GM19452 (cell line): Measurements from ENCODE around the gene PADI3.
"Not testable (repeated sequence)": the region's sequence is repeated elsewhere in the genome, so short reads cannot be mapped to it uniquely, and the experiment has no call there.

ENCODE experiments used
- ATAC-seq: cut with Tn5 transposase; IDR thresholded peaks from one replicate; pipeline ENCODE4 v1.9.1; 2021; ENCODE audit not compliant: unreplicated experiment

The PADI3 gene

GRCh38 chr1:17241011-17241779, 7.7 kb upstream of the PADI3 start:
- ATAC-seq: not testable (repeated sequence)

GRCh38 chr1:17241780-17242074, 7.2 kb upstream of the PADI3 start:
- not testable (repeated sequence) for ATAC-seq

- no peak for ATAC-seq
Observed at GRCh38 chr1:17243274-17243673, 5.6 kb upstream of the PADI3 start.

GRCh38 chr1:17244821-17245740, 3.8 kb upstream of the PADI3 start:
- ATAC-seq: no peak

- ATAC-seq: no peak
Observed at GRCh38 chr1:17245816-17246325, 3.0 kb upstream of the PADI3 start.

- ATAC-seq: no peak
Observed at GRCh38 chr1:17246971-17247370, 1.9 kb upstream of the PADI3 start.

- no peak for ATAC-seq
Observed at GRCh38 chr1:17250601-17251000, 1.7 kb downstream of the PADI3 start.

- ATAC-seq: no peak
Observed at GRCh38 chr1:17251246-17251645, 2.3 kb downstream of the PADI3 start.

- no peak for ATAC-seq
Observed at GRCh38 chr1:17251701-17252376, 2.9 kb downstream of the PADI3 start.

- ATAC-seq: no peak
Observed at GRCh38 chr1:17255336-17255735, 6.4 kb downstream of the PADI3 start.

GRCh38 chr1:17258116-17258757, 9.3 kb downstream of the PADI3 start:
- ATAC-seq: no peak

GRCh38 chr1:17258758-17259130, 9.8 kb downstream of the PADI3 start:
- no peak for ATAC-seq

GRCh38 chr1:17259233-17259873, 10.5 kb downstream of the PADI3 start:
- ATAC-seq: no peak

- ATAC-seq: no peak
Observed at GRCh38 chr1:17260264-17260663, 11.4 kb downstream of the PADI3 start.

GRCh38 chr1:17260738-17261137, 11.8 kb downstream of the PADI3 start:
- ATAC-seq: no peak

- ATAC-seq: no peak
Observed at GRCh38 chr1:17263936-17264335, 15.0 kb downstream of the PADI3 start.

- no peak for ATAC-seq
Observed at GRCh38 chr1:17264470-17264869, 15.6 kb downstream of the PADI3 start.

- no peak for ATAC-seq
Observed at GRCh38 chr1:17265162-17265561, 16.3 kb downstream of the PADI3 start.

GRCh38 chr1:17265950-17266349, 17.1 kb downstream of the PADI3 start:
- ATAC-seq: no peak

- no peak for ATAC-seq
Observed at GRCh38 chr1:17270891-17271765, 22.2 kb downstream of the PADI3 start.
